Spleen (tissue), 7 donors: Measurements from ENCODE around the gene CKMT2.

Source experiments
- CTCF ChIP-seq, 11 experiments: fragments of 200-600 bp in 7 of 11; fragments of 450-650 bp in 4 of 11; sonication (generic) in 4 of 11; IDR thresholded peaks in 8 of 11; conservative IDR thresholded peaks in 3 of 11; 1 replicate in 7 of 11; 2 replicates in 4 of 11; pipeline versions ENCODE4 v1.4.0 to v1.8.0; 2016 to 2021; ENCODE audit warnings: antibody characterized with exemption in 11 of 11, inconsistent platforms in 4 of 11, mild to moderate bottlenecking in 1 of 11
- POLR2A ChIP-seq, 3 donors: fragments of 450-650 bp; IDR thresholded peaks; one replicate each; pipeline ENCODE4 v1.5.1; 2017; ENCODE audit warnings: antibody characterized with exemption in 3 of 3, mild to moderate bottlenecking in 1 of 3
- POLR2AphosphoS5 ChIP-seq, 3 donors: sonication (generic); formaldehyde crosslinking; IDR thresholded peaks; one replicate each; pipeline ENCODE4 v1.5.1; 2017; ENCODE audit warnings: antibody characterized with exemption in 3 of 3
- donor health status: DM: no; HTN: no; CAD: no; lungs with moderate emphysema.
- donor health status: DM: no; HTN: no; CAD: no.
- donor health status: DM: no; HTN: no; CAD: no.

- no peak for TF ChIP-seq CTCF (IDR thresholded peaks at IDR 0.05 in 8 of 11, conservative IDR thresholded peaks at IDR 0.05 in 3 of 11)
- peak in 1 of 3 donors; percentile 36 for TF ChIP-seq POLR2AphosphoS5 (IDR thresholded peaks at IDR 0.05)
- no peak for TF ChIP-seq POLR2A (IDR thresholded peaks at IDR 0.05)
Observed at GRCh38 chr5:81234299-81234698, 1.2 kb downstream of the CKMT2 start.
